ENCODE results near the gene RAB15.

RAB15 gene

DNA sequence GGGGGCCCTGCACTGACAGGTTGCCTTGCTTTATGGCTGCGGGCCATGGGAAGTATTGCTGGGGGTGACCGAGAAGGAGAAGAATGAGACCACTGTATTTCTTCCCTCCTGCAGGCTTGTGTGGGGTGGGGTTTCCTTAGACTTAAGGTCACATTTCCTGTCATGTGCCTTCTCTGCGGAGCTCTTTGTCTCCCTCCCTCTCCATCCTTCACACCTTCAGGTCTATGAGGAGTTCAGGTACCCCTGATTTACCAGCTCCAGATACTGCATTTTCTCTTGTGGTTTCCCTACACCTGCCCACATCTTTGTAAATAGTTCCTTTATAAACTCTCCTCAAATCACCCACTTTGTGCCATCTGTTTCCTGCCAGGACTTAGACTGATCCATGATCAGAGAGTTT lies 18.2 kb upstream of the RAB15 start:
- DNase-seq (ENCODE audit: low read depth in 2 of 2) = no peak

DNA sequence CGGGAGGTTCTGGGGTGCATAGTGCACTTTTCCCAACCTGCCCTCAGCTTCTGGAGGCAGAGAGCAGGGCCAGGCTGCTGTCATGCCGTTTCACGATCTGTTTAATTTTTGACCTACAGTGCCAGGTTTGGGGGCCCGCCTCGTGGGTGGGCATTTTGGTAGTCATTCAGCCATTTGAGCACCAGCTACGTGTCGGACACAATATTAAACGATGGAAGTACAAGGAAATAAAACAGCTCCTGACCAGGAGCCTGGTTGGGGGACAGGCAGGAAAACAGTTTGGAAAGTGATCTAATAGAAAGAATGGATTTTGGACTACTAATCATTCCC lies 15.3 kb upstream of the RAB15 start:
- no peak for DNase-seq (ENCODE audit: low read depth in 2 of 2)

DNA sequence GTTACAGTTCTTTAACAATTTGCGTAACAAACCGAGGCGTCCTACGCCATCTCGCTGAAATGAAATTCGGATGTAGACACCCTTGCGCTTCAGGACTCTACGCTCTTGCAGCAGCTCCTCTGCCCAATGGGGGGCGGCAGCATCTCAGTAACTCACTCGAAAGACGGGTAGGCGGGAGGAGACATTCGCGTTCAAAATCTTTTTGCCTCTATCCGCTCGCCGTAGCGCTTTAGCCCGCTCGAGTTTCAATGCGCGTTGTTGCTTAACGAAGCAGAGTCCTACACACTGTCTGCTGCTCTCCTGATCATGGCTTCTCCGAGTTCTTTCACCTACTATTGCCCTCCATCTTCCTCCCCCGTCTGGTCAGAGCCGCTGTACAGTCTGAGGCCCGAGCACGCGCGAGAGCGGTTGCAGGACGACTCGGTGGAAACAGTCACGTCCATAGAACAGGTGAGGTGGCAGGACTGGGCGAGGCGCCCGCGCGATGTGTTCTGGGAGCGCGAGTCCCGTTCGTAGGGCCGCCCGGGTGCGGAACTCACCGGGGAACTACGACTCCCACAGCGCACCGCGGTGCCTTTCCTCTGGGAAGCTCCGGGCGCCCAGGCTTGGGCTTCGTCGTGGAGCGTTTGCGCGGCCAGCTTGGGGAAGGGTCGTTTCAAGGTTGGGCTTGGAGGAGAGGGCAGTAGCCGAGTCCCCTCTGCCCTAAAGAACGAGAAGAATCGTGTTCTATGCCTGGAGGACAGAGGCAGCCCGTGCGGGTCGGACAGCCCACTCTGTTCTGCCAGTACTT lies 14.7 kb upstream of the RAB15 start, which contains the start of gene FNTB:
FNTB (plus strand) TSS at position 248 of the 790 bp plus-strand sequence; CDS start at position 307, 59 bp downstream.
- peak; percentile 84 to 88 for DNase-seq (ENCODE audit: low read depth in 2 of 2)

DNA sequence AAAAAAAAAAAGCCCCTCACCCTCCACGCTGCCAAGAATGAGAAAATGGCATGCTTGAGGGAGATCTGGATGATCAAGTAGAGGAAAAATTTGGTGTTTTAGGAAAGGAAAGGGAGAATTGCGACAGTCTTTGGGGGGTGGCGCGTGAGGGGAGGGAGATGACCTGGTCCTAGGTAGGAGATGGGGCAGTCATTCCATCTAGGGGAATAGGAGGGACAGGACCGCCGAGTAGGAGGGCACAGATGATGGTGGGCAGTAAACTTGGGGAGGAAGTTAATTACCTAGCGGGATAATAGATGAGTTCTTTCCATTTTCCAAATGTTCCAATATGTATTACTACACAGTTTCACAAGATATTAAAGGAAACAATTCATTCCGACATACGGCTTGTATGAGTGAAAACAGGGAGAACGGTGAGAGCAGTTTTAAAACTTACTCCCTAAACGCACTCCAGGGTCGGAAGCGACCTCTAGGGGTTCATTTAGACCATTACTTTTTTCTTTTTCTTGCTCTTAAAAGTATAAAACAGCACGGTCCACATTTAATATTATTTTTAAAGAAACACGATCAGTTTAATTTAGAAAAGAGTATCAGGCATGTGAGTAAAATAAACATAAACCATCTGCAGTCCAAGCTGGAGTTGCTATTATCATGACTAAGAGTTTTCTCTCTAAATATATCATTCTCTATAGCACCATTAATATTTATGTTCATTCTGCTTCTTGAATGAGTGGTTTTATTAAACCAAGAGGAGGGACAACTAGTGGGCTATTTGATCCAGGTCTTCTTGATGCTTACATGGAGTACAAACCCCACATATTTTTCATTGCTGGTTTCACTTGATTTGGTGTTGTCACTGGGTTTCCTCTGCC lies 11.5 kb upstream of the RAB15 start:
- DNase-seq (ENCODE audit: low read depth in 2 of 2) = no peak

DNA sequence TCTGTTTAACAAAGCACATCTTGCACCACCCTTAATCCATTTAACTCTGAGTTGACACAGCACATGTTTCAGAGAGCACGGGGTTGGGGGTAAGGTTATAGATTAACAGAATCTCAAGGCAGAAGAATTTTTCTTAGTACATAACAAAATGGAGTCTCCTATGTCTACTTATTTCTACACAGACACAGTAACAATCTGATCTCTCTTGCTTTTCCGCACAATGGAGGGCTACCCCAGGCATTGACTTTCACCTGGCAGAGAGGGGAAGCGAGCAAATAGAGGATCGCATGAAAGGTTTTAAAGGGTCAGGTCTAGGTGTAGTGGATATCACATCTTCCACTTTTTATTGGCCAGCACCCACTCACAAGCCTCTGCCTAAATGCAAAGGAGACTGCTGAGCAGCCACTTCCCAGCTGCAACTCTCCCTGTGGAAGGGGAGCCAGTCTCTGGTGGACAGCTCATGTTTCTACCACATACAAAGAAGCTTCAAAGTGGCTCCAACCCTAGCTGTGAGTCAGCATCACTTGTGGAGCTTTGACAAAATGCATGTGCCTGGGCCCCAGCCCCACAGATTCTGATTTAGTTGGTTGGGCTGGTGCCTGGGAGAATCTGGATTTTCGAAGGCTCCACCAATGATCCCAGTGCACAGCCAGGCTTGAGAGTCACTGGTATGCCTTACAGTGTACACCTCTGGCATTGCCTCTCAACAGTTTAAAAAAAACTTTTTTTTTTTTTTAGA lies 7.4 kb upstream of the RAB15 start:
- no peak for DNase-seq (ENCODE audit: low read depth in 2 of 2)

DNA sequence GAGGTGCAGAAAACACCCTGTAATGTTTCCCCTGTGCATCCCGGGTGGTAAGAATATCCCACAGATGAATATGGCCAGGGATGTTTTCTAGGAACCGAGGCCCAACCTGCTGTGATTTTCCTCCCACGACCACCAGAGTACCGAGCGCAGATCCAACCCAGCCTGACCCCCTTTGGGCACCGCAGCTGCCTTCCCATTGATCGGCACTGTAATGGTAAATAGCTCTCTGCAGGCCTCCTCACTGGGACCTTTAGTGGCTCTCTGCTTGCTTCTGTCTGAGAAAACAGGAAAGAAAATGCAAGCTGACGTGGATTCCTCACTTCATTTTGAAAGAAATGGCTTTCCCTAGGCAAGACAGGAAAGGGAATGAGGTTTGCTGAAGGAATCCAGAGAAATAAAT lies 2.4 kb upstream of the RAB15 start:
- DNase-seq (ENCODE audit: low read depth in 2 of 2) = no peak

DNA sequence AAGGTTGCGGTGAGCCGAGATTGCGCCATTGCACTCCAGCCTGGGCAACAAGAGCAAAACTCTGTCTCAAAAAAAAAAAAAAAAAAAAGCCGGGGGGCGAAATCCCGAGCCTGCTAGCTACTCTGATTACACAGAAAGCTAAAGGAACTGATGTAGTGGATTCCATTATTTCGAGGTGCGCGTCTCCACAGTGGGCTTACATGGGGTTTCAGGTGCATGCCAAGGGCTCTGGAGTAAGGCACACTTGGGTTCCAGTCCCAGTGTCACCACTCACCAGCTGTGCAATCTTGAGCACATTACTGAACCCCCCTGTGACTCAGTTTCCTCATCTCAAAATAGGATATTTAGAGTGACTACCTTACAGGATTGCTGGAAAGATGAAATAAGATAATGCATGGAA lies 1.7 kb upstream of the RAB15 start:
- no peak for DNase-seq (ENCODE audit: low read depth in 2 of 2)

DNA sequence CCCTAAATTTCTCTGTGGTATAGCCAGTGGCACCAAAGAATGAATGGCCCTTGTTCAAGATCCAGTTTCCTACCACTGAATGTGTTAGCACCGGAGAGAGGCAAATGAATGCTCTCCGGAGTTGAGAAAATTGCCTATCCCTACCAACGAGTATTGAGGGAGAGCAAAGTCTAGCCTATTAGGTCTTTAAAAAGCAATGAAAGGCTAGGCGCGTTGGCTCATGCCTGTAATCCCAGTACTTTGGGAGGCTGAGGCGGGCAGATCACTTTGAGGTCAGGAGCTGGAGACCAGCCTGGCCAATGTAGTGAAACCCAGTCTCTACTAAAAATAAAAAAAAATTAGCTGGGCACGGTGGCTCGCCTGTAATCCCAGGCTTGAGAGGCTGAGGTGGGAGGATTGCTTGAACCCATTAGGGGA lies 898 bp upstream of the RAB15 start:
- no peak for DNase-seq (ENCODE audit: low read depth in 2 of 2)

DNA sequence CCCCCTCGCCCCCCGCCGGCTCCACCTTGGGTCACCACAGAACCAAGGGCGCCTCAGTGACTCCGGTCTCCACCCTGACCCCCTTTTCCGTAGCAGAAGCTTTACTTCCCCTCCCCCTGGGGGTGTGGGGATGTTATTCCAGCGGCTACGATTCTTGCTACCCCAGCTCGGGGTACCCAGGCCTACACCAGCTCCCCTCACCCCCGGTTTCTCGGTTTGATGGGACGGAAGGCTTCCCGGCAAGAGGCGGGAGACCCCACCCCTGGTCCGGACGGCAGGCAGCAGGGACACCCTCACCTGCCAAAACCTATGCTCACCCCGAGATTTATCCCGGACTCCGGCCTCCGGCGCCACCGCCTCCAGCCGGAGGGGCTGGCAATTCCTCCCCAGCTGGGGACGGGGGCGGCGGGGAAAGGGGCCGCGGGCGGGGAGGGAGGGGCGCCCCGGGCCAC lies 619 bp downstream of the RAB15 start:
- DNase-seq (ENCODE audit: low read depth in 2 of 2) = no peak

DNA sequence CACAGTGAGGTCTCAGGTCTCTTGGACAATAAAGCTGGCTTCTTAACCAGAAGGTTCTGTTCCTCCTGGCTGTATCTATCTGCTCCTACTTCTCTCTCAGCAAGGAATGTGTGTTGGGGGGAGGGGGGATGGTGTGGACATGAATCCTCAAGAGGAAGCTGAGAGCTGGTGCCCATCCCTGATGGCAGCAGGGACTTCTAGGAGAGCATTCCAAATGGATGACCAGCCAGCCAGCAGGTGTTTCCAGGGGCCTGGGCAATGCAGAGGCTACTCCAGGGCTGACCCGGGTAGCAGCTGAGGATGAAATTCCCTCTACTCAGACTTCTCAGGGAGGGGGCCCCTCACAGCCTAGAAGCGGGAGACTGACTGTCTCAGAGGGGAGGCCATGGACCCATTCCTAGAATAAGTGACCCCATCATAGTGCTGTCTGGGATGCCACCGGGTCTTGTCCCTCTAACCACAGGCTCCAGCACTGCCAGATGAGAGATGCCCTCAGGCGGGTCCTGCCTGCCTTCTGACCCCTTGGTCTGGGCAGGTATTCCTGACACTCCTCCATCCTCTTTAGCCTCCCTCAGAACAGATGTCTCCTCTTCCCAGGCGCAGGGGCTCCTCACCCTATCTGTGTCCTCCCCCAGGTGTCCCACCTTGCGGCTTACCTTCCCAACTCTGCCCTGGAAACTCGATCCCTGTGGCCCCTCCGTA lies 1.2 kb downstream of the RAB15 start:
- DNase-seq (ENCODE audit: low read depth in 2 of 2) = no peak

DNA sequence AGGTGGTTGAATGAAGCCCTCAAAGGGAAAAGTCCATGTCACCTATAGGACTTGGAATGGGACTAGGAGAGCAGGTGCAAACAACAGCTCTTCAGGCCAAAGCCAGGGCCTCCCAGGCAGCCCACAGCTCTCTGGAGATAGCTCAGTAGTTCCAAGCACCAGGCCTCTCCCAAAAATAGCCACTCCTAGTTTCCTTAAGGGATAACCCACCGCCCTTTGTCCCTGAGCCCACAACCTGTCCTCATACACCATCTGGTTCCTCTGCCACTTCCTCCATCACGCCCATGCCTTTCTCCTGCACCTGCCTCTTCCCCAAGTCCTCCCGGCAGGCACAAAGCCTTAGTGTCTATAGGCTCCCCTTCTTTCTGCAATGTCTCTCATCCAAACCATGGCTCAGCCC lies 2.1 kb downstream of the RAB15 start:
- no peak for DNase-seq (ENCODE audit: low read depth in 2 of 2)

DNA sequence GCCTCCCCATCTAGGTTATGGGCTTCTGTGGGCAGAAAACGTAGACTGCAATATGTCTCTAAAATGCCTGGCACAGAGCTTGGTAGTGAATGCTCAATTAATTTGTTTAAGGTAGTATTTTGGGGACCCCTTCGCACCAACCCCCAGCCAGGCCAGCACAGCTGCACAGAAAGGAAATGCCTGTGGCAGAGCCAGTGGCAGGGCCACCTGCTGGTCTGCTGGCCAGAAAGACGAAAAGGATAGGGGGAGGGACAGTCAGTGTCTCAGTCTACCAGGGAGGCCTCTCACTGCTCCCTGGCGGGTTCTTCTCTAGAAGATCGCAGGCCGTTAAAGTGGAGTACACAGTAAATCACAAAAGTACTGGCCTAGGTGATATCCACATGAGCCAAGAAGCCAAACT lies 3.5 kb downstream of the RAB15 start:
- DNase-seq (ENCODE audit: low read depth in 2 of 2) = no peak

DNA sequence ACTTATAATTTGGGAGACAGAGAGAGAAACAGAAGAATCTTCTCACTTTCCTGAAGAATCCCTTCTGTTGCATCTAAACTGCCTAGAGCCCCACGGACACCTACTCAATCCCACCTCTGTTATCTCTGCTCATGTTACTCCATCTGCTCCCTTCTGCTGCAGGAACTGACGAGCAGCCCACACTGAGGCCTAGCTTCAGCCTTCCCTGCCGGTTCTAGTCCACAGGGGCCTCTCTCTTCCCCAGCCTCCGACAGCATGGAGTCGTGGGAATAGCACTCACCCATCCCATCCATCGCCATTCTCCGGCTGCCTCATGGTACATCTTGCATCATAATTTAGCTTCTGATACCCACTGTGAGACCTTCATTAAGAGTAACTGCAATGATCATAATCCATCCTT lies 4.0 kb downstream of the RAB15 start:
- no peak for DNase-seq (ENCODE audit: low read depth in 2 of 2)

DNA sequence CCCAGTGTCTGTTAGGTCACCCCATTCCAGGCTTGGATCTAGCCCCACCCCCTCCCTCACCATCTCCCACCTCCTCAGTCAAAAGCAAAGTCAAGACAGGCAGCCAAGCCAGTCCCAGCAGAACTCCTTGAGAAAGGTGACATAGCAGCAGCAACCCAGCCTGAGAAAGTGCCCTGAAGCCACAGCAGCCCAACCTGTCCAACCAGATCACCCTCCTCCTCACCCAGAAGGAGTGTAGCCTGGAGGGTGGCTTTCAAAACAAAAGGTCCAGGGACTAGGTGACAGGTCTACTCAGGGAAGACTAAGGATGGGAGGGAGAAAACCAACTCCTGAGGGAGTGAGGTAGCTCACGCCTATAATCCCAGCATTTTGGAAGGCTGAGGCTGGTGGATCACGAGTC lies 5.2 kb downstream of the RAB15 start:
- no peak for DNase-seq (ENCODE audit: low read depth in 2 of 2)

DNA sequence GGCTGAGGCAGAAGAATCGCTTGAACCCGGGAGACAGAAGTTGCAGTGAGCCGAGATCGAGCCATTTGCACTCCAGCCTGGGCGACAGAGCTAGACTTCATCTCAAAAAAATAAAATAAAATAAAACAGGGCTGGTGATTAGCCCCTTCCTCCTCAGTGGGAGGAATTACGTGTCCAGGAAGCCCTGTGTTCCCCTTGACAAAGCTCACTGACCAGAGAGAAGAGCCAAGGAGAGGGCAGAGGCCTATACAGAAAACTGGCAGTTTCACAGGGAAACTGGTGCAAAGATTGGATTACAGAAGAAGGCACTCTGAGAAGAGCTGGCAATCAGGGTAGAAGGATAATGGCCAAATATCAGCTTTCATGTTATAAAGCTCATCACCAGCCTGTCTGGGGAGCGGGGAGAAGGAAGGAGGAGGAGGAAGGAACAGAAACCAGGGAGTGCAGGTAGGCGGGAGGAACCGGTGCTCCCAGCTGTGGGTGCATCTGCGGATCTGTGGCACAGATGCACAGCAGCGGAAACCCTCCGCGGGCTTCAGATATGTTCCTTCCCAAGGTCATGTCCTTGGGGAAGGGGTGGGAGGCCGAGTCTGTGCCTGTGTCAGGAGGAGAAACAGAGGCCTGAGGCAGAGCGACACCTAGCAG lies 6.7 kb downstream of the RAB15 start:
- no peak for DNase-seq (ENCODE audit: low read depth in 2 of 2)

DNA sequence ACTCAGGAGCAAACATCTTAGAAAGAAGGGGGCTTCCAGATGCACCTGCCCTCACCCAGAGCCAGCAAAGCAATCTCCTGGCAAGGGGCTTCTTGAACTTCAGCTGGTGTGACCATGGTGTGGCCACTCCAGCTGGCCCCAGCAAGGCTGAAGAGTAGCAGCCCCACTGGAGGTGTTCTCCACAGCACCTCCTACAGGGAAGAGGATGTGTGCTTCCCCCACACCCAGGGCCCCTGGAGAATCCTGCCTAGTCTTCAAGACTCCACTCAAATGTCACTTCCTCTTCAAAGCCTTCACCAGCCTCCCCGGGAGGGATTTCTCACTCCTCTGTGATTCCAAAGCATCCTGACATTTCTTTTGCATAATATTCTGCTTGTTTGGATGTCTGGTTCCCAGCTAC lies 8.5 kb downstream of the RAB15 start:
- no peak for DNase-seq (ENCODE audit: low read depth in 2 of 2)

DNA sequence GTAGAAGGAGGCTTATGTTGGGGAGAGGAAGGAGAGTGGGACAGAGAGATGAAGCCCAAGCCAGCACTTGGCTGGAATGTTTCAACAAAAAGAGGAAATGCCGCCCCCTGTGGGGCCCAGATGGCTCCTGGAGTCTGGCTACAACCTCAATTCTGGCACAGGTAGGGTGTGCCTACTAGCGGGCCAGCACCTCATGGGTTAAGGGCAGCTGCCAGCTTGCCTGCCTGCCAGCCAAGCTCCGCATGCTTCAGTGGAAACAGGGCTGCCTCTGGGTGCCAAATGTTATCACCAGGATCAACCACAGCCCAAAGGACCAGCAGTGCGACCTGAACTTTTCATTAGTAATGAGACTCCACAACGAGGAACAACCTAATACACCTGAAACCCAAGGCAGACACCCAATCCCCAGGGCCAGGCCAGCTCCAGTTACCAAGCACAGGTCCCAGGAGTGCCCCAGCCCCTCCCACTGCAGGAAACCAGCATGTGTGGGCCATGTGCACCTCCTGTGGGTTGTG lies 11.3 kb downstream of the RAB15 start:
- DNase-seq (ENCODE audit: low read depth in 2 of 2) = no peak

DNA sequence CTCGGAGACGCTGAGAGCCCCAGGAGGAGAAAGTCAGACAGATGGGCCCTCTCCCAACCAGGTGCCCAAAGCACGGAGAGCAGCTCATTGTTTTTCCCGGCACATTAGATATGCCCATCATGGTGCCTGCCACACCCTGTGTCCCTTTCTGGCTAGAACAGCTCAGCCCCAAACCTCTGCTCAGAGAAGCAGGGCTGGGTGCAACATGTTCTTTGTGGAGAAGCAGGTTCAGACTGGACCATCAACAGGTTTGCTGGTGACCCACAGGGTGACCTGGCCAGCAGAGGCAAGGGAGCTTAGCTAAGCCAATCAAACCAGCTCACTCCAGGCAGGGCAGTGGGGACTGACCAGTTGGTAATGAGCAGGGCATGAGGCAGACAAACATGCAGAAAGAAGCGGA lies 13.4 kb downstream of the RAB15 start:
- no peak for DNase-seq (ENCODE audit: low read depth in 2 of 2)

DNA sequence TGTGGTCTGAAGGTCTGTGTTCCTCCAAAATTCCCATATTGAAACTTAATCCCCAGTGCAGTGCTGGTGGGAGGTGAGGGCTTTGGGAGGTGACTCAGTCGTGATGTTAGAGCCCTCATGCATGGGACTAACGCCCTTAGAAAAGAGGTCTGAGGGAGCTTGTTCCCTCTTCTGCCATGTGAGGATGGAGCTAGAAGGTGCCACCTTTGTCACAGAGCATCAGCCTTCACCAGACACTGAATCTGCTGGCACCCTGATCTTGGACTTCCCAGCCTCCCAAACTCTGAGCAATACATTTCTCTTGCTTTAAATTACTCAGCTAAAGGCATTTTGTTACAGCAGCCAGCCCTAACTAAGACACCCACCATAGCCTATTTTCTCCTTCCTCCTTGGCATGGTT lies 13.9 kb downstream of the RAB15 start:
- DNase-seq (ENCODE audit: low read depth in 2 of 2) = no peak

DNA sequence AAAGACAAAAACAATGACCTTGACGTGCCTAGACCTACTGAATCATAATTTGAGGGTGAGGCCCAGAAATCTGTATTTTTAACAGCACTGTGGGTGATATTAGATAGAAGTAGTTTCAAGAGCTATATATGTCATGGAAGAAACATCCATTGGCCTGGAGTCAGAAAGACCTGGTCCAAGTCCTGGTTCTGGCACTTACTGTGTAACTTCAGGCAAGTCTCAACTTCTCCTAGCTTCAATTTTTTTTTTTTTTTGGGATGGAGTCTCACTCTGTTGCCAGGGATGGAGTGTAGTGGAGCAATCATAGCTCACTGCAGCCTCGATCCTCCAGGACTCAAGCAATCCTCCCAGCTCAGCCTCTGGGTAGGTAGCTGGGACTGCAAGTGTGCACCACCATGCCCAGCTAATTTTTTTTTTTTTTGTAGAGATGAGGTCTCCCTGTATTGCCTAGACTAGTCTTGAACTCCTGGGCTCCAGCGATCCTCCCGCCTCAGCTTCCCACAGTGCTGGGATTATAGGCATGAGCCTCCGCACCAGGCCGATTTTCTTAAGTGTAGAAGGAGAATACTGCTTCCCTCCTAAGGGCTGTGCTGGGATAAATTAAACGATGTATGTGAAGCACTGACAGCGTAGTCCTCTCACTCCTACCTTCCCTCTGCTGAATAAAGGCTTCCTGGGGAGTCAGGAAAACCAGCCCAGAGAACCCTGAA lies 15.3 kb downstream of the RAB15 start:
- DNase-seq (ENCODE audit: low read depth in 2 of 2) = no peak
